OCI-LY3 (cell line): ENCODE results near the gene BARX2.

ENCODE experiments used
- H2AFZ ChIP-seq: fragments of 200-600, 300-600 bp; shearing (Covaris generic); 2 replicates; pipeline ENCODE4 v1.6.0; 2014; ENCODE audit warnings: antibody characterized with exemption, low read depth, low read length
- H3K27ac ChIP-seq: fragments of 200-600, 300-600 bp; sonication (generic); 2 replicates; pipeline ENCODE4 v1.5.1; 2014; ENCODE audit warnings: mild to moderate bottlenecking, low read length, moderate library complexity, mixed read lengths
- H3K27me3 ChIP-seq: fragments of 200-600, 300-600 bp; sonication (generic); 2 replicates; pipeline ENCODE4 v1.6.1; 2014; ENCODE audit warnings: low read depth, low read length, mixed read lengths
- H3K36me3 ChIP-seq: fragments of 200-600, 300-600 bp; sonication (generic); replicated peaks from 2 replicates; pipeline ENCODE3; 2014; ENCODE audit warnings: low read depth, low read length, mixed read lengths
- H3K4me1 ChIP-seq: fragments of 300-600, 200-600 bp; sonication (generic); 2 replicates; pipeline ENCODE4 v1.6.1; 2014; ENCODE audit warnings: low read length, mixed read lengths
- H3K4me2 ChIP-seq: fragments of 200-600, 300-600 bp; sonication (generic); 2 replicates; pipeline ENCODE4 v1.6.1; 2014; ENCODE audit warnings: low read length, mixed read lengths
- H3K4me3 ChIP-seq: fragments of 300-600, 200-600 bp; sonication (generic); 2 replicates; pipeline ENCODE4 v1.5.1; 2014; ENCODE audit warnings: antibody characterized with exemption, mild to moderate bottlenecking, low read length, moderate library complexity
- H3K79me2 ChIP-seq: fragments of 300-600, 200-600 bp; shearing (Covaris generic); 2 replicates; pipeline ENCODE4 v1.6.1; 2014; ENCODE audit warnings: mild to moderate bottlenecking, low read length, mixed read lengths
- H3K9ac ChIP-seq: fragments of 300-600, 200-600 bp; shearing (Covaris generic); 2 replicates; pipeline ENCODE4 v1.6.0; 2014; ENCODE audit warnings: mild to moderate bottlenecking, low read length, moderate library complexity
- H3K9me3 ChIP-seq: fragments of 200-600, 300-600 bp; shearing (Covaris generic); 2 replicates; pipeline ENCODE4 v1.6.1; 2014; ENCODE audit warnings: low read length, mixed read lengths; ENCODE audit not compliant: insufficient read depth
- H4K20me1 ChIP-seq: fragments of 200-600, 300-600 bp; sonication (generic); 2 replicates; pipeline ENCODE4 v1.6.1; 2016; ENCODE audit warnings: low read length, mixed read lengths; ENCODE audit not compliant: insufficient read depth
- EZH2phosphoT487 ChIP-seq: fragments of 200-600 bp; shearing (Covaris generic); IDR thresholded peaks from 2 replicates; pipeline ENCODE4 v1.6.1; 2018; ENCODE audit warnings: antibody characterized with exemption, mixed run types, low read depth
- TF ChIP-seq, protein P1 (sequence below): fragments of 200-600, 300-600 bp; sonication (generic); IDR thresholded peaks from 2 replicates; pipeline ENCODE4 v1.5.1; 2014; ENCODE audit warnings: antibody characterized with exemption, low read length, low read depth

BARX2 gene

DNA sequence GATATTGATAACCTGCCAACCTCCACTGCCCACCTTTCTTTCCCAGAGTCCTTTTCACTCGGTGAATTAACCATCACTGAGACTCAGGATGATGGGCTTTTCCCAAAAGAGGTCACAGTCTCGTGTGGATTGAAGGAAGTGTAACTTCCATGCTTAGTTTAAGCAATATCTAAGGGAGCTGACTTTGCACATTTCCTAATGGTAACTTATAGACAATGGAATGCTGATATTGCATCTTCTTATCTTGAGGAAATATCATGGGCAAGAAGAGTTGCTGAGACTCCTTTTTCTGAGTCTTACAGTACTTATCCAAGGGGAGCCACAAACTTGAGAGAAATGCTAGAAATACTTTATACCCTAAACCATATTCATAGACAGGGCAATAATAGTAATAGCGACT lies 8.8 kb downstream of the BARX2 start:
- Histone ChIP-seq H3K79me2 (no peaks in the 10 kb centered on the region), H3K9me3 (no peaks in the 10 kb centered on the region), H2AFZ (no peak overlapping the region), H3K27me3 (no peaks in the 10 kb centered on the region), H3K4me2 (no peak overlapping the region), H3K4me3 (no peak overlapping the region), H4K20me1 (no peaks in the 10 kb centered on the region), H3K36me3 (no peaks in the 10 kb centered on the region), H3K9ac (no peak overlapping the region), H3K27ac (no peak overlapping the region), H3K4me1 (no peaks in the 10 kb centered on the region)
- TF ChIP-seq EZH2phosphoT487: no peak
- TF ChIP-seq, protein P1, sequence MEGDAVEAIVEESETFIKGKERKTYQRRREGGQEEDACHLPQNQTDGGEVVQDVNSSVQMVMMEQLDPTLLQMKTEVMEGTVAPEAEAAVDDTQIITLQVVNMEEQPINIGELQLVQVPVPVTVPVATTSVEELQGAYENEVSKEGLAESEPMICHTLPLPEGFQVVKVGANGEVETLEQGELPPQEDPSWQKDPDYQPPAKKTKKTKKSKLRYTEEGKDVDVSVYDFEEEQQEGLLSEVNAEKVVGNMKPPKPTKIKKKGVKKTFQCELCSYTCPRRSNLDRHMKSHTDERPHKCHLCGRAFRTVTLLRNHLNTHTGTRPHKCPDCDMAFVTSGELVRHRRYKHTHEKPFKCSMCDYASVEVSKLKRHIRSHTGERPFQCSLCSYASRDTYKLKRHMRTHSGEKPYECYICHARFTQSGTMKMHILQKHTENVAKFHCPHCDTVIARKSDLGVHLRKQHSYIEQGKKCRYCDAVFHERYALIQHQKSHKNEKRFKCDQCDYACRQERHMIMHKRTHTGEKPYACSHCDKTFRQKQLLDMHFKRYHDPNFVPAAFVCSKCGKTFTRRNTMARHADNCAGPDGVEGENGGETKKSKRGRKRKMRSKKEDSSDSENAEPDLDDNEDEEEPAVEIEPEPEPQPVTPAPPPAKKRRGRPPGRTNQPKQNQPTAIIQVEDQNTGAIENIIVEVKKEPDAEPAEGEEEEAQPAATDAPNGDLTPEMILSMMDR: no peak

DNA sequence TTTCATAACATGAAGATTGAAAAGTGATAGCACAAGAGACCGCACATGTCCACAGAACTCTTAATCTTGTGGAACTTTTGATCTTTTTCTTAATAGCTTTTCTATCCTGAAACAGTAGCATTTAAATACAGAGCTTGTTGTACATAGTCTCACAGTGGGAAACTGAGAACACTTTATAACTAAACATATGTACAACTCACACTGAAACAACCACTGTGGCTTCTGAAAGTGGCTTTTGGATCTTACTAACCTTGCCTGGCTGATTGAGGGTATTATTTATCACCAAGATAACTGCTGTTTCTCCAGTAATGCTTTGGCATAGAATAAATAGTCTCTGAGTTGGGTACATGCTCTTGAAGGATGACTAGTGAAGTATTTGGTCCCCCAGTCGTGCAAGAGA lies 10.2 kb downstream of the BARX2 start:
- Histone ChIP-seq H3K4me1 (no peaks in the 10 kb centered on the region), H3K27ac (no peak overlapping the region), H3K36me3 (no peaks in the 10 kb centered on the region), H3K9me3 (no peaks in the 10 kb centered on the region), H2AFZ (no peak overlapping the region), H3K79me2 (no peaks in the 10 kb centered on the region), H3K27me3 (no peaks in the 10 kb centered on the region), H3K4me3 (no peak overlapping the region), H4K20me1 (no peaks in the 10 kb centered on the region), H3K9ac (no peak overlapping the region), H3K4me2 (no peak overlapping the region)
- no peak for TF ChIP-seq EZH2phosphoT487
- TF ChIP-seq, protein P1: no peak

DNA sequence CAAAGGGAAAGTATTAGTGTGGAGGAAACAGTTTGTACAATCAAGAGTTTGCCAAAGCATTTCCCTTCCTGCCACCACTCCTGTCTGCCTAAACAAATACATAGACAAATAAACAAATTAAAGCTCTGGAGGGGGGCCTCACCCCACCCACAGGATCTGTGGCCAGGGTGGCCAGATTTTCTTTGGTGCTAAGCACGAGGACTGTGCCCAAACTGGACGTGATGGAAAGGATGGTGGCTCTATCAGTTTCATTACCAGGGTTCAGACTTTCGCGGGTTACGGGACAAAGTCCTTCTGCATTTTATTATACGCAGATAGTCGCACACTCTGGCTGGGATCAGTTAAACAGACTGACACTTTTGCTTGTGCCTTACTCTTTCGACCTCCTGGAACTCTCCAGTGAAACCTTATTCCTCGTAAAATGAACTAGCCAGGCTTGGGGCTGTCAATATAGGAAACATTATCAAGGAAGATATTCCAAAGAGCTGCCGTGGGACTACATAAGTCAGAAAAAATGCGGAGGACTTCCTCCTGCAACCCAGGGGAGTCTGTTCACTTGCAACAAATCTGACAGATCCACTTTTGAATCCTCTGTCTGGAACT lies 11.2 kb downstream of the BARX2 start:
- Histone ChIP-seq H3K27ac (no peak overlapping the region), H3K9ac (no peak overlapping the region), H3K79me2 (no peaks in the 10 kb centered on the region), H3K36me3 (no peaks in the 10 kb centered on the region), H3K4me3 (no peak overlapping the region), H2AFZ (no peak overlapping the region), H3K4me1 (no peaks in the 10 kb centered on the region), H3K4me2 (no peak overlapping the region), H3K27me3 (no peaks in the 10 kb centered on the region), H3K9me3 (no peaks in the 10 kb centered on the region), H4K20me1 (no peaks in the 10 kb centered on the region)
- no peak for TF ChIP-seq EZH2phosphoT487
- TF ChIP-seq, protein P1: no peak

DNA sequence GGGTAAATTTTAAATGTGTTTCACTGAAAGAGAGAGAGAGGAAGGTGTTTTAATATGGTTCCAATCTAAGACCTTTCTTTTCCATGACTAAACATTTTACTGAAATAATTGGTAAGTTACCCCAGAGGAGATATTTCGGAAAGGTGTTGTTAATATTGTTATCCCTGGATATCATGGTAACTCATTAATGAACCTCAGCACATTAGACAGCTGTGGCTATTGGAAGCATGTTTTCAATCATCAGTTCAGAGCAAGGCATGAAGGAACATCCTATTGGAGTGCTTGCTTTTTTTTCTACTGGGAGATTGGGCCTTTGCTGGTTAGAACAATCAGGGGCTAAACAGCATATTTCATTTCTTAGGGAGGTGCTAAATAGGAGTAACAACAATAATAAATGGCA lies 11.8 kb downstream of the BARX2 start:
- no peak overlapping the region for H3K4me2 ChIP-seq
- H3K9ac ChIP-seq: no peak overlapping the region
- H3K27ac ChIP-seq: no peak overlapping the region
- no peaks in the 10 kb centered on the region for H4K20me1 ChIP-seq
- H3K79me2 ChIP-seq: no peaks in the 10 kb centered on the region
- H3K4me3 ChIP-seq: no peak overlapping the region
- no peaks in the 10 kb centered on the region for H3K4me1 ChIP-seq
- no peak for TF ChIP-seq EZH2phosphoT487
- TF ChIP-seq, protein P1: no peak
- H3K36me3 ChIP-seq: no peaks in the 10 kb centered on the region
- H3K27me3 ChIP-seq: no peaks in the 10 kb centered on the region
- H2AFZ ChIP-seq: no peak overlapping the region
- no peaks in the 10 kb centered on the region for H3K9me3 ChIP-seq
